ENCODE data around the gene EEFSEC.

DNA sequence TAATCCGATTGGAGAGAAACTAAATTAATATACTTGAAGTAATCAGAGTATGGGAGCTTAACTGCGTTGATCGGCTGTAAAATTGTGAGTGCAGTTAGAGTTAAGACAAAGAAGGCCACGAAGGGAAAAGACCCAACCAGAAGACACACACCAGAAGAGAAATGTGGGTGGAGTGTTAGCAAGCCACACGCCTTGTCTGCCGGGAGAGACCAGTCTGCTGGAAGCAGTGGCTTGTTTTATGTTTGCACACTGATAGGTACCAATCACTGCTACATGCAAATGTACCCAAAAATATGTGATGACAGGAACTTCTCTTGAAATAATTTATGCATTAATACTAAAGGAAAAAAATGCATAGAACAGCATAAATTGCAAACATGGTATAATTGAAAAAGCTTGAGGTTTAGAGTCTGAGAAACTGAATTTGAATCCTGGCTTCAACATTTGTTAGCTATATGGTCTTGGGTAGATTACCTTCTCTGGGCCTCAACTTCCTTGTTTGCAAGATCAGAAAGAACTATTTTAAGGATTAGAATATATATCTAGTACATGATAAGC lies 23.1 kb downstream of the EEFSEC start:
- TF ChIP-seq, protein P1, sequence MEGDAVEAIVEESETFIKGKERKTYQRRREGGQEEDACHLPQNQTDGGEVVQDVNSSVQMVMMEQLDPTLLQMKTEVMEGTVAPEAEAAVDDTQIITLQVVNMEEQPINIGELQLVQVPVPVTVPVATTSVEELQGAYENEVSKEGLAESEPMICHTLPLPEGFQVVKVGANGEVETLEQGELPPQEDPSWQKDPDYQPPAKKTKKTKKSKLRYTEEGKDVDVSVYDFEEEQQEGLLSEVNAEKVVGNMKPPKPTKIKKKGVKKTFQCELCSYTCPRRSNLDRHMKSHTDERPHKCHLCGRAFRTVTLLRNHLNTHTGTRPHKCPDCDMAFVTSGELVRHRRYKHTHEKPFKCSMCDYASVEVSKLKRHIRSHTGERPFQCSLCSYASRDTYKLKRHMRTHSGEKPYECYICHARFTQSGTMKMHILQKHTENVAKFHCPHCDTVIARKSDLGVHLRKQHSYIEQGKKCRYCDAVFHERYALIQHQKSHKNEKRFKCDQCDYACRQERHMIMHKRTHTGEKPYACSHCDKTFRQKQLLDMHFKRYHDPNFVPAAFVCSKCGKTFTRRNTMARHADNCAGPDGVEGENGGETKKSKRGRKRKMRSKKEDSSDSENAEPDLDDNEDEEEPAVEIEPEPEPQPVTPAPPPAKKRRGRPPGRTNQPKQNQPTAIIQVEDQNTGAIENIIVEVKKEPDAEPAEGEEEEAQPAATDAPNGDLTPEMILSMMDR (conservative IDR thresholded peaks at IDR 0.05): no peak
- TF ChIP-seq EZH2 (IDR thresholded peaks at IDR 0.05; ENCODE audit: low read depth): no peak
